IMR-90 (cell line): Measurements from ENCODE around the gene SLC44A5. TPM values are rescaled to one million over a fixed set of nuclear protein-coding genes. Genes with fewer than 3 reads are reported as not detected.

Experiments used
- ATAC-seq: fragments of 200-7000 bp; cut with Tn5 transposase; 2 replicates; pipeline ENCODE4 v1.9.1; 2020; ENCODE audit warnings: low read depth, mild to moderate bottlenecking, moderate library complexity
- BruUV-seq: library from RNA; stranded (reverse); fragments of 400-500 nt; replicated peaks from 2 replicates; lab custom pipeline; 2021; lab: Mats Ljungman, UMichigan
- CTCF ChIA-PET: fragments of 300-600 bp; formaldehyde crosslinking; extraction: SDS; loops from one replicate; lab custom pipeline; 2021; ENCODE audit warnings: antibody characterized with exemption; lab: Yijun Ruan, JAX
- POLR2A ChIA-PET: fragments of 300-600 bp; sonication (Branson Sonifier 250); formaldehyde crosslinking; loops from one replicate; lab custom pipeline; 2022; ENCODE audit warnings: antibody characterized with exemption; ENCODE audit not compliant: unreplicated experiment; lab: Charles Lee
- DNase-seq: peaks from one replicate; pipeline ENCODE4 v3.0.0; 2013
- H2AFZ ChIP-seq: replicated peaks from 2 replicates; pipeline ENCODE3; 2013; ENCODE audit warnings: low read length, mild to moderate bottlenecking; ENCODE audit not compliant: poor library complexity
- H2AK5ac ChIP-seq: 2 replicates; pipeline ENCODE4 v1.6.1; 2013; ENCODE audit warnings: low read depth, low read length, inconsistent platforms
- H2AK9ac ChIP-seq: replicated peaks from 2 replicates; pipeline ENCODE3; 2013; ENCODE audit warnings: mild to moderate bottlenecking, low read depth, low read length, moderate library complexity; ENCODE audit not compliant: poor library complexity
- H2BK120ac ChIP-seq: 2 replicates; pipeline ENCODE4 v1.6.1; 2013; ENCODE audit warnings: low read depth, low read length, inconsistent platforms
- H2BK15ac ChIP-seq: 3 replicates; pipeline ENCODE4 v1.6.1; 2013; ENCODE audit warnings: low read depth, low read length, inconsistent platforms
- H2BK20ac ChIP-seq: 2 replicates; pipeline ENCODE4 v1.6.1; 2013; ENCODE audit warnings: low read depth, mild to moderate bottlenecking, inconsistent platforms, low read length, moderate library complexity
- H2BK5ac ChIP-seq: 2 replicates; pipeline ENCODE4 v1.6.1; 2013; ENCODE audit warnings: mild to moderate bottlenecking, low read depth, low read length, inconsistent platforms; ENCODE audit not compliant: poor library complexity, severe bottlenecking
- H3K14ac ChIP-seq: replicated peaks from 2 replicates; pipeline ENCODE4 v1.6.1; 2013; ENCODE audit warnings: low read depth, low read length, inconsistent platforms
- H3K18ac ChIP-seq: 2 replicates; pipeline ENCODE4 v1.6.1; 2013; ENCODE audit warnings: low read depth, low read length, control low read depth
- H3K23ac ChIP-seq: 2 replicates; pipeline ENCODE4 v1.6.1; 2013; ENCODE audit warnings: low read depth, low read length, inconsistent platforms
- H3K27ac ChIP-seq: 2 replicates; pipeline ENCODE4 v1.5.1; 2013; ENCODE audit warnings: mild to moderate bottlenecking, control low read depth, low read length; ENCODE audit not compliant: insufficient read depth
- H3K27me3 ChIP-seq: 2 replicates; pipeline ENCODE4 v1.6.1; 2013; ENCODE audit warnings: low read length; ENCODE audit not compliant: control insufficient read depth, insufficient read depth
- H3K36me3 ChIP-seq: 2 replicates; pipeline ENCODE4 v1.6.1; 2013; ENCODE audit warnings: low read length, mixed read lengths; ENCODE audit not compliant: control insufficient read depth, insufficient read depth
- H3K4ac ChIP-seq: 2 replicates; pipeline ENCODE4 v1.6.1; 2013; ENCODE audit warnings: low read depth, low read length, inconsistent platforms
- H3K4me1 ChIP-seq: 2 replicates; pipeline ENCODE4 v1.6.1; 2013; ENCODE audit warnings: low read length, mixed read lengths; ENCODE audit not compliant: control insufficient read depth, insufficient read depth
- H3K4me2 ChIP-seq: 2 replicates; pipeline ENCODE4 v1.6.1; 2013; ENCODE audit warnings: low read depth, mild to moderate bottlenecking, control low read depth, low read length, moderate library complexity
- H3K4me3 ChIP-seq: 2 replicates; pipeline ENCODE4 v1.5.1; 2013; ENCODE audit warnings: low read depth, mild to moderate bottlenecking, control low read depth, low read length, moderate library complexity; ENCODE audit not compliant: insufficient read depth
- H3K56ac ChIP-seq: 2 replicates; pipeline ENCODE4 v1.6.1; 2013; ENCODE audit warnings: low read length, inconsistent platforms; ENCODE audit not compliant: insufficient read depth; ENCODE audit errors: extremely low read depth
- H3K79me1 ChIP-seq, 2 experiments: 2 replicates each; pipeline ENCODE4 v1.6.1; 2013; ENCODE audit warnings: low read length in 2 of 2, inconsistent platforms in 1 of 2, low read depth in 1 of 2
- H3K9ac ChIP-seq: 2 replicates; pipeline ENCODE4 v1.6.1; 2013; ENCODE audit warnings: low read depth, low read length, control low read depth
- H3K9me1 ChIP-seq: 2 replicates; pipeline ENCODE4 v1.6.1; 2013; ENCODE audit warnings: low read length, inconsistent platforms; ENCODE audit not compliant: insufficient read depth
- H3K9me3 ChIP-seq: 2 replicates; pipeline ENCODE4 v1.6.1; 2013; ENCODE audit warnings: low read length; ENCODE audit not compliant: control insufficient read depth, insufficient read depth
- H4K20me1 ChIP-seq: 2 replicates; pipeline ENCODE4 v1.6.1; 2013; ENCODE audit warnings: low read length, inconsistent platforms; ENCODE audit not compliant: insufficient read depth
- H4K5ac ChIP-seq: 2 replicates; pipeline ENCODE4 v1.6.1; 2013; ENCODE audit warnings: mild to moderate bottlenecking, low read depth, low read length, control low read depth
- H4K8ac ChIP-seq, 2 experiments: 2 replicates each; pipeline ENCODE4 v1.6.1; 2013; ENCODE audit warnings: low read depth in 2 of 2, low read length in 2 of 2, control low read depth in 1 of 2, inconsistent platforms in 1 of 2
- H4K91ac ChIP-seq: 2 replicates; pipeline ENCODE4 v1.6.1; 2013; ENCODE audit warnings: low read depth, low read length, inconsistent platforms; ENCODE audit not compliant: insufficient read depth
- MAFK ChIP-seq: IDR thresholded peaks from 2 replicates; pipeline ENCODE4 v1.6.1; 2012; ENCODE audit warnings: low read depth, low read length, improper control_type of control experiment
- MXI1 ChIP-seq: IDR thresholded peaks from 2 replicates; pipeline ENCODE4 v1.6.1; 2012; ENCODE audit warnings: low read depth, mild to moderate bottlenecking, low read length, moderate library complexity, borderline replicate concordance
- NFE2L2 ChIP-seq: fragments of 150-350 bp; IDR thresholded peaks from 2 replicates; pipeline ENCODE4 v1.6.1; 2016; ENCODE audit warnings: low read depth, mild to moderate bottlenecking, low read length
- RAD21 ChIP-seq: IDR thresholded peaks from 2 replicates; pipeline ENCODE4 v1.6.1; 2012; ENCODE audit warnings: low read length, improper control_type of control experiment
- RCOR1 ChIP-seq: IDR thresholded peaks from 2 replicates; pipeline ENCODE4 v1.6.1; 2012; ENCODE audit warnings: mild to moderate bottlenecking, low read length, improper control_type of control experiment; ENCODE audit not compliant: insufficient replicate concordance
- USF2 ChIP-seq: fragments of 150-350 bp; IDR thresholded peaks from 2 replicates; pipeline ENCODE4 v1.6.1; 2017; ENCODE audit warnings: mild to moderate bottlenecking, antibody characterized with exemption, low read length, low read depth
- WGBS, 2 experiments: methylation state at CpG; one replicate each; pipeline versions ENCODE4 v1.1.5 to v1.1.7; 2013; ENCODE audit warnings: missing lambda C conversion rate in 2 of 2; ENCODE audit not compliant: insufficient read length in 1 of 2; ENCODE audit errors: extremely low coverage in 2 of 2; 5-methylcytosine and 5-hydroxymethylcytosine counted together
- dilution Hi-C: fragments of 300-500 bp; cut with HindIII; formaldehyde crosslinking; loops from one replicate; pipeline ENCODE4 v1.14.3; 2018; ENCODE audit warnings: low sequenced_read_pairs; ENCODE audit not compliant: unreplicated experiment
- in situ Hi-C: fragments of 300-500 bp; cut with MboI; formaldehyde crosslinking; loops from 3 replicates; pipeline ENCODE4 v1.14.3; 2019; ENCODE audit warnings: low sequenced_read_pairs, inconsistent platforms, mixed read lengths
- intact Hi-C: fragments of 100-400 bp; cut with micrococcal nuclease; formaldehyde crosslinking; loops from 2 replicates; pipeline ENCODE4 v1.10.0; 2022
- polyA plus RNA-seq, 3 experiments: library from polyadenylated mRNA; depleted of rRNA; stranded (reverse); fragments of >200 nt; gene quantifications; 2 replicates each; pipeline ENCODE4 v1.2.3, GENCODE V29; 2012; ENCODE audit warnings: low replicate concordance in 1 of 3
- total RNA-seq: library from RNA; depleted of rRNA; stranded (reverse); fragments of >200 nt; gene quantifications from 2 replicates; pipeline ENCODE4 v1.2.3, GENCODE V29; 2012

Gene SLC44A5
- total and polyA plus RNA-seq, 2 of the 4 experiments (the other 2 are of a cell fraction), result under 0.01 TPM; not detected in 1

DNA sequence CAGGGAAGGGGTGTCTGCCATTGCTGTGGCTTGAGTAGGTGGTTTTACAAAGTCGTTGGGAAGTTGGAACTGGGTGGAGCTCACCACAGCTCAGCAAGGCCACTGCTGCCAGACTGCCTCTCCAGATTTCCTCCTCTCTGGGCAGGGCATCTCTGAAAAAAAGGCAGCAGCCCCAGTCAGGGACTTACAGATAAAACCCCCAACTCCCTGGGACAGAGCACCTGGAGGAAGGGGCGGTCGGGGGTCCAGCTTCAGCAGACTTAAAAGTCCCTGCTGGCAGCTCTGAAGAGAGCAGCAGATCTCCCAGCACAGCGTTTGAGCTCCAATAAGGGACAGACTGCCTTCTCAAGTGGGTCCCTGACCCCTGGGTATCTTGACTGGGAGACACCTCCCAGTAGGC, 352.6 kb downstream of the SLC44A5 start:
- H3K27ac ChIP-seq, result no peak overlapping the region
- no peak overlapping the region for H3K4me3 ChIP-seq
- 83% methylated on average over 2 of the region's 4 CpGs; no CpG with 5 or more reads in 1 of the 2 experiments for WGBS, 2 experiments
- dilution Hi-C loops, result no loop called here
- no peak overlapping the region for H2AK9ac ChIP-seq
- no peak overlapping the region for H2AFZ ChIP-seq
- H3K9ac ChIP-seq, result no peak overlapping the region
- no peak overlapping the region for H4K5ac ChIP-seq
- TF ChIP-seq RCOR1 (no peak), MXI1 (no peak), MAFK (no peak), NFE2L2 (no peak), RAD21 (no peak), USF2 (no peak)
- ChIA-PET CTCF (no interaction called here), POLR2A (no interaction called here)
- no peaks in the 10 kb centered on the region for H3K79me1 ChIP-seq
- no peaks in the 10 kb centered on the region for H3K9me3 ChIP-seq
- no peak overlapping the region for H2AK5ac ChIP-seq
- H3K14ac ChIP-seq, result no peak overlapping the region
- H3K23ac ChIP-seq, result no peak overlapping the region
- H3K18ac ChIP-seq, result no peak overlapping the region
- in situ Hi-C loops, result no loop called here
- no peak overlapping the region for H3K4me2 ChIP-seq
- H4K91ac ChIP-seq, result no peak overlapping the region
- H3K56ac ChIP-seq, result no peak overlapping the region
- no peak overlapping the region for H2BK20ac ChIP-seq
- no peak for DNase-seq
- H2BK5ac ChIP-seq, result no peak overlapping the region
- no peaks in the 10 kb centered on the region for H4K20me1 ChIP-seq
- H2BK120ac ChIP-seq, result no peak overlapping the region
- H3K9me1 ChIP-seq, result no peaks in the 10 kb centered on the region
- ATAC-seq, result no peak
- no peak overlapping the region for H3K4ac ChIP-seq
- H3K27me3 ChIP-seq, result no peaks in the 10 kb centered on the region
- no peaks in the 10 kb centered on the region for H3K36me3 ChIP-seq
- intact Hi-C loops, result no loop called here
- BruUV-seq, result no TSS peak
- H4K8ac ChIP-seq, result no peak overlapping the region
- H2BK15ac ChIP-seq, result no peak overlapping the region
- H3K4me1 ChIP-seq, result no peaks in the 10 kb centered on the region
